ENCODE results near the gene S100A5. TPM values are rescaled to one million over a fixed set of nuclear protein-coding genes. Genes with fewer than 3 reads are reported as not detected.
"Not testable (repeated sequence)": the region's sequence is repeated elsewhere in the genome, so short reads cannot be mapped to it uniquely, and the experiment has no call there.

The S100A5 gene
- total and polyA plus RNA-seq, 7 experiments from 2014 or later = 0.78 to 2.0 (median 1.2) TPM; not detected in 2

DNA sequence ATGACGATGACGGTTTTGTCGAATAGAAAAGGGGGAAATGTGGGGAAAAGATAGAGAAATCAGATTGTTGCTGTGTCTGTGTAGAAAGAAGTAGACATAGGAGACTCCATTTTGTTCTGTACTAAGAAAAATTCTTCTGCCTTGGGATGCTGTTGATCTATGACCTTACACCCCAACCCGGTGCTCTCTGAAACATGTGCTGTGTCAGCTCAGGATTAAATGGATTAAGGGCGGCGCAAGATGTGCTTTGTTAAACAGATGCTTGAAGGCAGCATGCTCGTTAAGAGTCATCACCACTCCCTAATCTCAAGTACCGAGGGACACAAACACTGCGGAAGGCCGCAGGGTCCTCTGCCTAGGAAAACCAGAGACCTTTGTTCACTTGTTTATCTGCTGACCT is 34.8 kb upstream of the S100A5 start:
- ATAC-seq; H3K4me3 Mint-ChIP-seq; H3K9me3 Mint-ChIP-seq; H3K27ac Mint-ChIP-seq; H3K4me1 ChIP-seq (ENCODE audit: control insufficient read depth in 2 of 2, insufficient read depth in 2 of 2, low read length in 2 of 2); H3K4me3 ChIP-seq (ENCODE audit: low read length); POLR2A ChIA-PET; H3K27ac ChIP-seq (ENCODE audit: low read depth, low read length); H3K36me3 Mint-ChIP-seq; H3K36me3 ChIP-seq (ENCODE audit: control insufficient read depth in 2 of 3, insufficient read depth in 3 of 3, low read length in 3 of 3); H3K27me3 ChIP-seq (ENCODE audit: control insufficient read depth in 2 of 2, insufficient read depth in 2 of 2, low read length in 2 of 2); H3K9me3 ChIP-seq (ENCODE audit: control insufficient read depth in 2 of 3, low read length in 3 of 3); DNase-seq: not testable (repeated sequence)
- intact Hi-C loops (cut with micrococcal nuclease) = loop anchor here in 1 of 2 donors (10.0 kb wide), 1 partner anchor 241 kb away; no protein-coding TSS in a partner anchor
- CTCF ChIA-PET = interaction anchor here (0.9 kb wide), 1 partner anchor 10 kb away, joined by 3 read pairs; no protein-coding TSS in a partner anchor
- peaks cover 0 to 12% (median 0%) of the 10 kb centered on the region in 7 donors for H3K4me1 Mint-ChIP-seq
- peaks cover 0 to 35% (median 28%) of the 10 kb centered on the region in 5 donors for H3K27me3 Mint-ChIP-seq

DNA sequence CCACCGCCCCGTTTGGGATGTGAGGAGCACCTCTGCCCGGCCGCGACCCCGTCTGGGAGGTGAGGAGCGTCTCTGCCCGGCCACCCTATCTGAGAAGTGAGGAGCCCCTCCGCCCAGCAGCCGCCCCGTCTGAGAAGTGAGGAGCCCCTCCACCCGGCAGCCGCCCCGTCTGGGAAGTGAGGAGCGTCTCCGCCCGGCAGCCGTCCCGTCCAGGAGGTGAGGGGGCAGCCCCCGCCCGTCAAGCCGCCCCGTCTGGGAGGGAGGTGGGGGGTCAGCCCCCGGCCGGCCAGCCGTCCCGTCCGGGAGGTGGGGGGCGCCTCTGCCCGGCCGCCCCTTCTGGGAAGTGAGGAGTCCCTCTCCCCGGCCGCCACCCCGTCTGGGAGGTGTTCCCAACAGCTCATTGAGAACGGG is 34.4 kb upstream of the S100A5 start:
- H3K4me3 ChIP-seq (ENCODE audit: low read length); DNase-seq; H3K4me1 ChIP-seq (ENCODE audit: control insufficient read depth in 2 of 2, insufficient read depth in 2 of 2, low read length in 2 of 2); H3K9me3 Mint-ChIP-seq; H3K9me3 ChIP-seq (ENCODE audit: control insufficient read depth in 2 of 3, low read length in 3 of 3); H3K27ac ChIP-seq (ENCODE audit: low read depth, low read length); CTCF ChIA-PET; POLR2A ChIA-PET; H3K36me3 Mint-ChIP-seq; H3K27me3 ChIP-seq (ENCODE audit: control insufficient read depth in 2 of 2, insufficient read depth in 2 of 2, low read length in 2 of 2); H3K4me3 Mint-ChIP-seq; H3K27ac Mint-ChIP-seq; ATAC-seq; H3K36me3 ChIP-seq (ENCODE audit: control insufficient read depth in 2 of 3, insufficient read depth in 3 of 3, low read length in 3 of 3): not testable (repeated sequence)
- peaks cover 0 to 12% (median 0%) of the 10 kb centered on the region in 7 donors for H3K4me1 Mint-ChIP-seq
- H3K27me3 Mint-ChIP-seq = peaks cover 0 to 35% (median 28%) of the 10 kb centered on the region in 5 donors
- intact Hi-C loops (cut with micrococcal nuclease) = loop anchor here in 1 of 2 donors (10.0 kb wide), 1 partner anchor 240 kb away; no protein-coding TSS in a partner anchor

DNA sequence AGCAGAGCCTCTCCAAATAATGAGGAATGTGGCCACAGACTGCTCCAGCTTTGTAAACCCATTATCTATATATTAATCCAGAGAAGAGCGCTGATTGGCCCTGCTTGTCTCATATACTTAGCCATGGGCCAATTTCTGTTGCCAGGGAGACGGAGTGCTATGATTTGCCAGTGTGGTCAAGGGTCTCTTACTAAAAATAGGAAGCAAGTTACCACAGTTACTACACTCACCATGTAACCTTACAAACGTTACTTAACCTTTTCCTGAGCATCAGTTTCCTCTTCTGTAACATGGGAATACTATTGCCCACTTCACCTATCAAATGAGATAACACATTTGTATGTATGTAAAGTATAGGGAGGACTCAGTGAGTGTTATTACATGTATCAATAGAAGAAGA is 32.6 kb upstream of the S100A5 start:
- no peaks in the 10 kb centered on the region for H3K36me3 Mint-ChIP-seq
- intact Hi-C loops (cut with micrococcal nuclease) = loop anchor here in 1 of 2 donors (2.0 to 10.0 kb wide), 2 partner anchors 97 to 239 kb away; partner anchors contain the start of gene ILF2
- H3K27ac Mint-ChIP-seq = no peak overlapping the region
- Histone ChIP-seq H3K27ac (ENCODE audit: low read depth, low read length) (no peak overlapping the region), H3K27me3 (ENCODE audit: control insufficient read depth in 2 of 2, insufficient read depth in 2 of 2, low read length in 2 of 2) (no peaks in the 10 kb centered on the region), H3K4me3 (ENCODE audit: low read length) (no peak overlapping the region), H3K36me3 (ENCODE audit: control insufficient read depth in 2 of 3, insufficient read depth in 3 of 3, low read length in 3 of 3) (no peaks in the 10 kb centered on the region), H3K9me3 (ENCODE audit: control insufficient read depth in 2 of 3, low read length in 3 of 3) (no peaks in the 10 kb centered on the region), H3K4me1 (ENCODE audit: control insufficient read depth in 2 of 2, insufficient read depth in 2 of 2, low read length in 2 of 2) (peaks cover 0 to 1% of the 10 kb centered on the region in 2 donors)
- ChIA-PET CTCF (interaction anchor here (1.5 to 7.0 kb wide), 4 partner anchors 40 to 413 kb away, joined by 3 to 139 read pairs (median 62); partner anchors contain the start of genes RAB13 and S100A6), POLR2A (interaction anchor here (0.8 to 1.7 kb wide), 3 partner anchors 29 to 41 kb away, joined by 3 to 6 read pairs (median 4); partner anchors contain the start of gene S100A6)
- no peak for DNase-seq
- H3K9me3 Mint-ChIP-seq = no peaks in the 10 kb centered on the region
- peaks cover 0 to 24% (median 17%) of the 10 kb centered on the region in 5 donors for H3K27me3 Mint-ChIP-seq
- no peak overlapping the region for H3K4me3 Mint-ChIP-seq
- H3K4me1 Mint-ChIP-seq = peaks cover 4 to 18% (median 9%) of the 10 kb centered on the region in 7 donors
- no peak for ATAC-seq

DNA sequence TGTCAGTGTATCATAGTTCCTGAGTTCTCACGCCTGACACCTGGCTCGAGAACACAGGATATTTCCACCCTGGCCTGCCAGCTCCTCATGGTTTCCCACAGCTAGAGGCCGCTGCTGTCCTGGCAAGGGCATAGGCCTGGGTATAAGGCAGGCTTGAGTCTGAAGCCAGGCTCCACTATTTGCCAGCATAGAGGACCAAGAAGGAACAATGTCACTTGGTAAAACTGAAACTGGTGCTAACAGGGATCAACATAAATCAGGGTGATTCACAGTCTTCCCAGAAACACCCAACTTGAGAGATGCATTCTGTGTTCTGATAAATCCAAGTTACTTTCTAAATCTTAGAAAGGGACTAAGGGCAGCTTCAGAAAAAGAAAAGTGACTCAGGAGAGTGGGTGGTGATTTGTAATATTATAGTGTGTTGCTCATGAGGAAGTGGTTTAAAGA is 31.9 kb upstream of the S100A5 start:
- Histone ChIP-seq H3K4me3 (ENCODE audit: low read length) (no peak overlapping the region), H3K27me3 (ENCODE audit: control insufficient read depth in 2 of 2, insufficient read depth in 2 of 2, low read length in 2 of 2) (no peaks in the 10 kb centered on the region), H3K36me3 (ENCODE audit: control insufficient read depth in 2 of 3, insufficient read depth in 3 of 3, low read length in 3 of 3) (no peaks in the 10 kb centered on the region), H3K9me3 (ENCODE audit: control insufficient read depth in 2 of 3, low read length in 3 of 3) (no peaks in the 10 kb centered on the region), H3K27ac (ENCODE audit: low read depth, low read length) (no peak overlapping the region), H3K4me1 (ENCODE audit: control insufficient read depth in 2 of 2, insufficient read depth in 2 of 2, low read length in 2 of 2) (peaks cover 0 to 9% of the 10 kb centered on the region in 2 donors)
- Mint-ChIP-seq H3K36me3 (no peaks in the 10 kb centered on the region), H3K27ac (peak overlapping the region in 1 of 9 donors; percentile 56), H3K27me3 (peaks cover 0 to 16% (median 9%) of the 10 kb centered on the region in 5 donors), H3K4me1 (peaks cover 9 to 23% (median 16%) of the 10 kb centered on the region in 7 donors), H3K9me3 (no peaks in the 10 kb centered on the region), H3K4me3 (no peak overlapping the region)
- ChIA-PET CTCF (interaction anchor here (1.1 to 7.0 kb wide), 5 partner anchors 39 to 414 kb away, joined by 3 to 139 read pairs (median 6); partner anchors contain the start of genes RAB13 and S100A6), POLR2A (interaction anchor here (0.8 to 1.7 kb wide), 3 partner anchors 29 to 40 kb away, joined by 3 to 6 read pairs (median 4); partner anchors contain the start of gene S100A6)
- intact Hi-C loops (cut with micrococcal nuclease) = loop anchor here (1.0 to 10.0 kb wide), 4 partner anchors 45 to 238 kb away; partner anchors contain the start of gene ILF2 (in 1 of the 2)
- ATAC-seq = peak; percentile 81
- DNase-seq = peak in 8 of 9 donors; percentile 24 to 51 (median 41)

DNA sequence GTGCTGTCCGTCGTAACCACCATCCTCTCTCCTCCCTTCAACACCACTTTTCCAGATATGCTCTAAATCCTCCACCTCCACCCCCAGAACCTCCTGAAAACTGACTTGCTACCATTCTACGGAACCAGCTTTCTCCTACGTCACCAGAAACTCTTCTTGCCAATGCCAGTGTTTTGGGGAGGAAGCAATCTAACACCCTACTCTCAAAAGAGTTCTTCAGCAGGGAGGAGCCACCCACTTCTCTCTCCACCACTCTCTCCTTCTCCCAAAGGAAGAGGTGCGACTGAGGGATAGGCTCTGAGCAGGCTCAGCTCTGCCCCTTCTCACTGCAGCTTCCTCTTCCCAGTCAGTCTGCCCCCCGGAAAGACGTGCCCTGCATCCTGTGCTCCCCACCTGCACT is 31.0 kb upstream of the S100A5 start:
- Histone ChIP-seq H3K4me1 (ENCODE audit: control insufficient read depth in 2 of 2, insufficient read depth in 2 of 2, low read length in 2 of 2) (peaks cover 3 to 9% of the 10 kb centered on the region in 2 donors), H3K27me3 (ENCODE audit: control insufficient read depth in 2 of 2, insufficient read depth in 2 of 2, low read length in 2 of 2) (no peaks in the 10 kb centered on the region), H3K4me3 (ENCODE audit: low read length) (no peak overlapping the region), H3K27ac (ENCODE audit: low read depth, low read length) (no peak overlapping the region), H3K9me3 (ENCODE audit: control insufficient read depth in 2 of 3, low read length in 3 of 3) (no peaks in the 10 kb centered on the region), H3K36me3 (ENCODE audit: control insufficient read depth in 2 of 3, insufficient read depth in 3 of 3, low read length in 3 of 3) (no peaks in the 10 kb centered on the region)
- Mint-ChIP-seq H3K27ac (no peak overlapping the region), H3K4me1 (peaks cover 15 to 29% (median 22%) of the 10 kb centered on the region in 7 donors), H3K9me3 (no peaks in the 10 kb centered on the region), H3K4me3 (no peak overlapping the region), H3K36me3 (no peaks in the 10 kb centered on the region), H3K27me3 (peaks cover 0 to 8% (median 1%) of the 10 kb centered on the region in 5 donors)
- CTCF ChIA-PET = interaction anchor here (0.7 to 7.0 kb wide), 5 partner anchors 38 to 415 kb away, joined by 3 to 139 read pairs (median 6); partner anchors contain the start of genes ILF2, RAB13 and S100A6
- DNase-seq (no peak), ATAC-seq (no peak)
- intact Hi-C loops (cut with micrococcal nuclease) = loop anchor here (1.0 to 10.0 kb wide), 4 partner anchors 46 to 237 kb away; partner anchors contain the start of gene ILF2 (in 1 of the 2)
- POLR2A ChIA-PET = interaction anchor here (1.5 to 1.7 kb wide), 2 partner anchors 36 to 39 kb away, joined by 4 to 6 read pairs; partner anchors contain the start of gene S100A6

DNA sequence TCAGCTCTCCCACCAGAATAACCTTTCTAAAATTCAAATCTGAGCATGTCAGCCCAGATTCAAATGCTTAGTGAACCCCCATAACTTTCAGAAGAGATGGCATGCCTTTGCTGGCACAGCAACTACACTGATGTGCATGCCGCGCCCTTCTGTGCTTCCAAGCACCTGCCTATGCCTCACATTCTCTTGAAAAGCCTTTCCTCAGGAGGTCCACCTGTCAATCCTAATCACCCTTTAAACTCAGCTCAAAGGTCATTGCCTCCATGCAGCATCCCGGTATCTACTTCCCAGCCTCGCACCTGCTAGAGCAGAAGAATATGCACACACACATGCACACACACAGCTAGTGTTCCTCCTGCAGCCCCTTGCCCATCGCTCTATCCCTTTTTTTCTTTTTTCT is 30.1 kb upstream of the S100A5 start:
- Mint-ChIP-seq H3K36me3 (no peaks in the 10 kb centered on the region), H3K4me1 (peaks cover 22 to 35% (median 29%) of the 10 kb centered on the region in 7 donors), H3K9me3 (no peaks in the 10 kb centered on the region), H3K27ac (no peak overlapping the region), H3K27me3 (peaks cover 0 to 8% (median 0%) of the 10 kb centered on the region in 5 donors), H3K4me3 (no peak overlapping the region)
- Histone ChIP-seq H3K27ac (ENCODE audit: low read depth, low read length) (no peak overlapping the region), H3K9me3 (ENCODE audit: control insufficient read depth in 2 of 3, low read length in 3 of 3) (no peaks in the 10 kb centered on the region), H3K4me3 (ENCODE audit: low read length) (no peak overlapping the region), H3K4me1 (ENCODE audit: control insufficient read depth in 2 of 2, insufficient read depth in 2 of 2, low read length in 2 of 2) (peaks cover 11% of the 10 kb centered on the region in 2 donors), H3K36me3 (ENCODE audit: control insufficient read depth in 2 of 3, insufficient read depth in 3 of 3, low read length in 3 of 3) (no peaks in the 10 kb centered on the region), H3K27me3 (ENCODE audit: control insufficient read depth in 2 of 2, insufficient read depth in 2 of 2, low read length in 2 of 2) (no peaks in the 10 kb centered on the region)
- no peak for ATAC-seq
- ChIA-PET POLR2A (interaction anchor here (1.3 to 3.7 kb wide), 2 partner anchors 37 to 58 kb away, joined by 3 to 58 read pairs; partner anchors contain the start of gene S100A6), CTCF (interaction anchor here (0.9 to 7.0 kb wide), 3 partner anchors 14 to 61 kb away, joined by 3 to 139 read pairs (median 119); partner anchors contain the start of gene S100A6)
- intact Hi-C loops (cut with micrococcal nuclease) = loop anchor here in 1 of 2 donors (10.0 kb wide), 1 partner anchor 236 kb away; no protein-coding TSS in a partner anchor
- DNase-seq = no peak

Measured in naive thymus-derived CD4-positive, alpha-beta T cell (primary cell).